HAP-1 (cell line): ENCODE data around the gene PDRG1.

Experiments
- DNase-seq, 2 experiments: peaks; one replicate each; pipeline ENCODE4 v3.0.0-alpha.2; 2016 to 2020; ENCODE audit warnings: low spot score in 2 of 2
- H3K27me3 ChIP-seq: fragments of 250-450 bp; sonication (Bioruptor Pico); 2 replicates; pipeline ENCODE4 v1.5.1; 2020; ENCODE audit warnings: low read depth, mild to moderate bottlenecking, moderate library complexity
- H3K36me3 ChIP-seq: fragments of 250-450 bp; sonication (Bioruptor Pico); replicated peaks from 2 replicates; pipeline ENCODE4 v1.5.1; 2020; ENCODE audit warnings: mild to moderate bottlenecking
- H3K4me1 ChIP-seq: fragments of 250-450 bp; sonication (Bioruptor Pico); 2 replicates; pipeline ENCODE4 v1.5.1; 2020; ENCODE audit warnings: mild to moderate bottlenecking
- H3K4me3 ChIP-seq: fragments of 250-450 bp; sonication (Bioruptor Pico); 2 replicates; pipeline ENCODE4 v1.5.1; 2020; ENCODE audit warnings: mild to moderate bottlenecking, moderate library complexity
- H3K9me3 ChIP-seq: fragments of 250-450 bp; sonication (Bioruptor Pico); 2 replicates; pipeline ENCODE4 v1.5.1; 2020; ENCODE audit warnings: mild to moderate bottlenecking, moderate library complexity
- in situ Hi-C: fragments of 300-500 bp; cut with MboI; formaldehyde crosslinking; loops from 3 replicates; pipeline ENCODE4 v1.14.3; 2020; ENCODE audit warnings: low sequenced_read_pairs, inconsistent platforms, mixed read lengths

PDRG1 gene

GRCh38 chr20:31975874-31976273, 24.0 kb upstream of the PDRG1 start:
- DNase-seq, result no peak
- Histone ChIP-seq H3K4me1 (no peaks in the 10 kb centered on the region), H3K4me3 (no peak overlapping the region), H3K27me3 (peaks cover 16% of the 10 kb centered on the region), H3K9me3 (no peaks in the 10 kb centered on the region), H3K36me3 (no peaks in the 10 kb centered on the region)
- in situ Hi-C loops, result no loop called here

GRCh38 chr20:31974951-31975487, 23.2 kb upstream of the PDRG1 start:
- DNase-seq, result no peak
- no peak overlapping the region for H3K4me3 ChIP-seq
- in situ Hi-C loops, result no loop called here

GRCh38 chr20:31974296-31974695, 22.4 kb upstream of the PDRG1 start:
- Histone ChIP-seq H3K27me3 (peaks cover 30% of the 10 kb centered on the region), H3K36me3 (no peaks in the 10 kb centered on the region), H3K9me3 (no peaks in the 10 kb centered on the region), H3K4me1 (no peaks in the 10 kb centered on the region), H3K4me3 (no peak overlapping the region)
- no peak for DNase-seq
- in situ Hi-C loops, result no loop called here

More at GRCh38 chr20:31974951-31975487, 23.2 kb upstream of the PDRG1 start:
- H3K36me3 ChIP-seq, result no peaks in the 10 kb centered on the region
- H3K9me3 ChIP-seq, result no peaks in the 10 kb centered on the region
- H3K27me3 ChIP-seq, result peaks cover 24% of the 10 kb centered on the region
- no peaks in the 10 kb centered on the region for H3K4me1 ChIP-seq

- Histone ChIP-seq H3K27me3 (peaks cover 35% of the 10 kb centered on the region), H3K4me3 (no peak overlapping the region), H3K36me3 (no peaks in the 10 kb centered on the region), H3K4me1 (no peaks in the 10 kb centered on the region), H3K9me3 (no peaks in the 10 kb centered on the region)
- no peak for DNase-seq
- in situ Hi-C loops, result no loop called here
These were observed 20.7 kb upstream of the PDRG1 start for GRCh38 chr20:31972471-31973021.

GRCh38 chr20:31969991-31970390, 18.1 kb upstream of the PDRG1 start:
- H3K4me3 ChIP-seq, result no peak overlapping the region
- in situ Hi-C loops, result no loop called here
- no peaks in the 10 kb centered on the region for H3K4me1 ChIP-seq
- DNase-seq, result no peak
- no peaks in the 10 kb centered on the region for H3K9me3 ChIP-seq
- peaks cover 57% of the 10 kb centered on the region for H3K27me3 ChIP-seq
- H3K36me3 ChIP-seq, result no peaks in the 10 kb centered on the region

GRCh38 chr20:31968291-31969126, 16.7 kb upstream of the PDRG1 start:
- H3K27me3 ChIP-seq, result peaks cover 62% of the 10 kb centered on the region
- no peaks in the 10 kb centered on the region for H3K9me3 ChIP-seq
- peak overlapping the region; percentile 9; the same call in 1 of the 2 replicates for H3K4me3 ChIP-seq
- no peaks in the 10 kb centered on the region for H3K4me1 ChIP-seq
- no peaks in the 10 kb centered on the region for H3K36me3 ChIP-seq
- in situ Hi-C loops, result no loop called here
- DNase-seq, result peak; percentile 46 to 91

GRCh38 chr20:31967830-31968249, 16.0 kb upstream of the PDRG1 start, which contains the start of gene XKR7:
Gene XKR7, plus strand, starts transcription at chr20:31968151. Its CDS starts 25 bp downstream, at chr20:31968176.
- Histone ChIP-seq H3K36me3 (no peaks in the 10 kb centered on the region), H3K9me3 (no peaks in the 10 kb centered on the region), H3K4me1 (no peaks in the 10 kb centered on the region), H3K27me3 (peaks cover 66% of the 10 kb centered on the region), H3K4me3 (peak within 1 kb of the TSS; percentile 9; the same call in 1 of the 2 replicates)
- peak in 1 of 2 experiments; percentile 24 for DNase-seq
- in situ Hi-C loops, result no loop called here

- H3K4me1 ChIP-seq, result no peaks in the 10 kb centered on the region
- in situ Hi-C loops, result no loop called here
- H3K36me3 ChIP-seq, result no peaks in the 10 kb centered on the region
- H3K27me3 ChIP-seq, result peaks cover 63% of the 10 kb centered on the region
- no peak overlapping the region for H3K4me3 ChIP-seq
- DNase-seq, result no peak
- no peaks in the 10 kb centered on the region for H3K9me3 ChIP-seq
These were observed 15.3 kb upstream of the PDRG1 start for GRCh38 chr20:31966991-31967655.

- Histone ChIP-seq H3K36me3 (no peaks in the 10 kb centered on the region), H3K4me3 (no peak overlapping the region), H3K27me3 (peaks cover 47% of the 10 kb centered on the region), H3K4me1 (no peaks in the 10 kb centered on the region), H3K9me3 (no peaks in the 10 kb centered on the region)
- in situ Hi-C loops, result no loop called here
- DNase-seq, result no peak
These were observed 12.0 kb upstream of the PDRG1 start for GRCh38 chr20:31963889-31964288.

GRCh38 chr20:31962761-31963160, 10.9 kb upstream of the PDRG1 start:
- in situ Hi-C loops, result no loop called here
- no peak for DNase-seq
- Histone ChIP-seq H3K9me3 (no peaks in the 10 kb centered on the region), H3K4me1 (no peaks in the 10 kb centered on the region), H3K27me3 (peaks cover 52% of the 10 kb centered on the region), H3K4me3 (no peak overlapping the region), H3K36me3 (no peaks in the 10 kb centered on the region)

- DNase-seq, result no peak
- H3K27me3 ChIP-seq, result peaks cover 19% of the 10 kb centered on the region
- no peaks in the 10 kb centered on the region for H3K36me3 ChIP-seq
- no peaks in the 10 kb centered on the region for H3K4me1 ChIP-seq
- no peaks in the 10 kb centered on the region for H3K9me3 ChIP-seq
- in situ Hi-C loops, result loop anchor here (10.0 kb wide), 1 partner anchor 132 kb away; no protein-coding TSS in a partner anchor
- no peak overlapping the region for H3K4me3 ChIP-seq
These were observed 5.0 kb upstream of the PDRG1 start for GRCh38 chr20:31956556-31957526.

- Histone ChIP-seq H3K27me3 (peaks cover 19% of the 10 kb centered on the region), H3K4me3 (no peak overlapping the region), H3K4me1 (no peaks in the 10 kb centered on the region; the same call in 1 of the 2 replicates), H3K36me3 (peaks cover 13% of the 10 kb centered on the region), H3K9me3 (no peaks in the 10 kb centered on the region)
- in situ Hi-C loops, result loop anchor here (5.0 to 10.0 kb wide), 2 partner anchors 92 to 130 kb away; no protein-coding TSS in a partner anchor
- no peak for DNase-seq
These were observed 2.7 kb upstream of the PDRG1 start for GRCh38 chr20:31954500-31954899.
